G401 (cell line): ENCODE results near the gene SIX4. TPM values are rescaled to one million over a fixed set of nuclear protein-coding genes. Genes with fewer than 3 reads are reported as not detected.
A peak's percentile ranks its signal among the peaks of the same experiment; 100 is the strongest.

Experiments used
- DNase-seq: peaks from one replicate; pipeline ENCODE4 v3.0.0-alpha.2; 2015; ENCODE audit warnings: low spot score
- in situ Hi-C: cut with HindIII; loops from 2 replicates; pipeline ENCODE4 v1.10.0; 2016; ENCODE audit warnings: low sequenced_read_pairs, mixed read lengths
- total RNA-seq: library from RNA; depleted of rRNA; stranded (reverse); fragments of >200 nt; shearing (Covaris generic); gene quantifications from 2 replicates; pipeline ENCODE4 v1.2.3, GENCODE V29; 2014

Gene SIX4
- total RNA-seq, 1 experiment from 2014 or later = 22.1 TPM

DNA sequence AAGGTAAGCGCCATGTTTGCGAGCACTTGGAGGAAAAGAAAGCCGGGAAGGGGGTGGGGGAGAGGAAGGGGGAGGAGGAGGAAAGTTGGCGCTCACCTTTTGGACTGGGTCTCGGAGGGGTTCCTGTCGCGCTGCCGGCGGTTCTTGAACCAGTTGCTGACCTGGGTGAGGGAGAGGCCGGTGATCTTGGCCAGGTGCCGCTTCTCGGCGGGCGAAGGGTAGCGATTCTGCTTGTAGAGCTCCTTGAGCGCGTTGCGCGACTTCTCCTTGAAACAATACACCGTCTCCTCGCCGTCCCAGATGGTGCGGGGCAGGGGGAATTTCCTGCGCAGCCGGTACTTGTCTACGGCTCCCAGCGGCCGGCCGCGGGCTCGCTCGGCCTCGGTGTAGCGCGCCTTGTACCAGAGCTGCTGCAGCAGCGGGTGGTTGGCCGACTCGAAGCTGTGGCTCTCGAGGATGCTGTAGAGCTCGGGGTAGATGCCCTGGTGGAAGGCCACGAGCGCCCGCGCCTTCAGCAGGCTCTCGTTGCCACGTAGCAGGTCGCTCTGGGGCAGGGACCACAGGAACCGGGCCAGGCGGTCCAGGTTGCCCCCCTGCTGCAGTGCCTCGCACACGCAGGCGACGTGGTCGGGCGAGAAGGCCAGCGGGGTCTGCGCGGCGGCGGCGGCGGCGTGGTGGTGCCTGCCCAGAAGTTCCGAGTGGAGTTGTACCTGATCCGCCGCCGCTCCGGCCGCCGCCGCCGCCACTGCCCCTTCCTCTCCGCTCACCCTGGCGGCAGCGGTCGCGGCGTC, 840 bp downstream of the SIX4 start:
- peak; percentile 58 for DNase-seq
- in situ Hi-C loops = no loop called here

DNA sequence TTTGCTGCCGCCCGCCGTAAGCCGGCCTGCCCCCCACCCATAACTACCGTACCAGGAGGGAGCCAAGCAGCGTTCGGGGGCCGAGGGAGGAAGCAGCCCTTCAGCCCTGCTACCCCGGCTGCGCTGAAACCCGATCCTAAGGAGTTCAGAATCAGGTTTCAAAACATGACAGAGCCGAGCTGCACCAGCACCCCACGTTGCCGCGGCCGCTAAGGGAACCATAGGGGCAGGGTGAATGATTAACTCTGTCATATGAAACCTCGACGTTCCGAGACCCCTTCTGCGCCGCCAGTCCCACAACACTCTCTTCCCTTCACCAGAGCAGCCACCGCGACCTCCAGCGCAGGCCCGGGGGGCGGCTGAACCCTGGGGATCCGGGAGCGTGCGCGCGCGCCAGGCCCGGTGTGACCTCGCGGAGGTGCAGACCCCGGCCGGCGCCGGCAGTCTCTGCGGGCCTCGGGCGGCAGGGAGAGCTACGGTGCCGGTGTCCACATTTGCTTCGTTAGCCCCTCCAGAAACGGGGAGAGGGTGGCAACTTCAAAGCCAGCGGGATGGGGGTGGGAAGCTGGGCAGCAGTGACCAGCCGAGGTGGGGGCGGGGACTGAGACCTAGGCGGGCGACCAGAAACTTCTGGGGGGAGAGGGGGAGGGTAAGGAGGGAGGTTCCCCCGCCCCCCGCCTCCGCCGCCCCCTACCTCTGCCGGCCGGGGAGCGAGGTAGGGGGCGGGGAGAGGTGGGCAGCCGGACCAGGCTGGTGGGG, 1.6 kb downstream of the SIX4 start:
- DNase-seq = peak; percentile 24
- in situ Hi-C loops = no loop called here

DNA sequence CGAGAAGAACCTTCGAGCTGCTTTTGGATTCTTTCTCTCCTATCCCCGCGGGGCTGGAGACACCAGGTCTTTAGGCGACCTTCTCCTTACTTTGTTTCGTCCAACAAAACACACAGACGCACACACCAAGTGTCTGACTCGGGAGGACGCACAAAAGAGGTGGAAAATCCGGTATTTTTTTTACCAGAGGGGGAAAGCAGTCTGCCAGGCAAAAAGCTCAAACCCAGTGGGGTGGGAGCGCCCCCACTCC, 2.1 kb downstream of the SIX4 start:
- no peak for DNase-seq
- in situ Hi-C loops = no loop called here

DNA sequence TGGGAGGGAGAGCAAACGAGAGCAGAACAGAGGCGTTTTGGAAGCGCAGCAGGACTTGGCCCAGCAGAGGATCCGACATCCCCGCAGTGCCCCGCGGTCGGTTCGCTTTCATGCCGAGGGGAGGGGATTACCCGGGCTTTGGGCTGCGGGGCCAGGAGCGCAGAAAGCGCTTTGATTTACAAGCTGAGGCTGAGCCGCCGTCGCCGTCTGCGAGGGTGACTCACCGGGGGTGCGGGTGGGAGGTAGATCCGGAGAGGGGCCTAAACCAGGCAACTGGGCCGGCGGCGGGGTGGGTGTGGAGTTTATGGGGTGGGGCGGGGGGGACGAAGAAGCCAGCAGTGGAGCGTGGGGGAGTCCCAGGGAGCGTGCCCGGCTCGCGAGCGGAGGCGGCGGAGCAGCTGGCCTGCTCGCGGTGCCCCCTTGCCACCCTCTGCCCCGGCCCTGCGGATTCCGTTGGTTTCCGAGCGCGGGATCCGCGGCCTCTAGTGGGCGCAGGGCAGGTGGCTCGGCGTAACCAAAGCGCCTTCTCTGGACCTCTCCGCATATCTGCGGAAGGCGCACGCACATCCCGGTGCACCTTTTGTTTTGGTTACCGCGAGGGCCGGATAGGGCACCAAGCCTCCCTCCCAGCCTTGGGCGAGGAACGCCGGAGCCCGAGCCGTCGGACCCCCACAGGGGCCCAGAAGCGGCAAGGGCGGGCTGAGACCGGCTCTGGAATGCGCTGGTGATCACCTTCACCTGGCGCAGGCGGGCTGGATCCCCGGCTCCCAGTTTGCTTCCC, 2.6 kb downstream of the SIX4 start:
- peak; percentile 58 for DNase-seq
- in situ Hi-C loops = no loop called here

DNA sequence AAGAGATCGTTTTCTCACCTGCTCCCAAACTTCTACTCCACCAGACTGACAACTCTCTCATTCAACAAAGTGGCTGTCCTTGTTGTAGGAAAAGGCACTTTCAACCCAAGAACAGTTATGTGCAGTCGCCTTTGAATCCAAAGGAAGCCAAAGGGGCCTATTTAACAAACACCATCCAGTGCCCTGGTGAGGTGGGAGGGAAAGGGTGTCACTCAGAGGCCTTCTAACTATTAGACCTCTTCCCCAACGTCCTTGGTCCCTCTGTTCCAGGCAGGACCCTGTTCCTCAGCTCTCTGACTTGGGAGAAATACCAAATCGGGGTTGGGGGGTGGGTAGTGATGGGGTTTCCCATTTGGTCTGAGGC, 3.2 kb downstream of the SIX4 start:
- peak; percentile 19 for DNase-seq
- in situ Hi-C loops = no loop called here

DNA sequence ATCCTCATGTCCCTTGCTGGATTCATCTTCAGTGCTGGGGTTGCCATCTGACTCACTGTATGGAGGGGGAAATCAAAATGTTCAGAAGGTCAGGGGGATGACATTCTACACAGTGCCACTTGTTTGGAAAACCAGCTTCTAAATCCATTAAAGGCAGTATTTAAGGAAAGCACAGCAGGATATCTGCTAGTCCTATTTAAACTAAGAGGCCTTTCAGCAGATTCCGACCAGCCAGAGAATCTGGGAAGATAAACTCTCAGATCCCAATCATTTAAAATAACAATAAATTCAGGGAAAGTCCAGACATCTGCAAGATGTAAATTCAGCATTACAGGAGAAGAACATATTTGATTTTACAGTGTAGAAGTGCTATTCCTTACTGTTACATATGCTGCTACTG, 3.8 kb downstream of the SIX4 start:
- no peak for DNase-seq
- in situ Hi-C loops = no loop called here

DNA sequence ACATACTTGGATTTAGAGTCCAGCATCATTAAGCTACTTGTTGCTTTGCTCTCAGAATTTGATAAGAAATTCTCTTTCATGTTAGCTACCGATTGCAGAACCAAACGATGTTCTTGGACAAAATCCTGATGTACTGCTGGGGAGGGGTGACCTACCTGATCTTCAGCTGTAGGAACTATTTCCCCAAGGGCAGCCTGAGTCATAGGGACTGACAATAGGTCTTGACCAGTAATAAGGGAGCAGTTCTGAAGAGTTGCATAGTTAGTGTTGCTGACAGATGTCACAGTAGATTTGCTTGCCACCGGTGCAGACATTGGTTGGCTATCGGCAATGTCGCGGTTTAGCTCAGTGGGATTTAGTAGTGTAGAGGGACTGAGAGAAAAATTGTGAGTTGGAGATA, 10.6 kb downstream of the SIX4 start:
- in situ Hi-C loops = no loop called here
- no peak for DNase-seq

DNA sequence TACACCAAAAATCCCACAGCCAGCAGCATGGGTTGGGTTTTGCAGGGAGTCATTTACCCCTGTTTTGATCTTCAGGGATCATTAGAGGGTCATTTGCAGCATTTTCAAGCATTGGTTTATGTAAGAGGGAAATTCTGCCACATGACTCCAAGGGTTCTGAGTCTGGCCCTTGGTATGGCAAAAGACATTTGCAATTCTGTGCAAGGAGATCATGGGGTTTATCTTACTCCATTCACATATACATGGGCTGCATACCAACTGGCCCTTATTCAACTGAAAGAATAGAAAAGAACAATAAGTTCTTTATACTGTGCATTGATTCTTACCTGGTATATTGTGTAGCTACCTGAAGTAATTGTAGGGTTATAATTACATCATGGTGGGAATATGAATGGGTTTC, 13.7 kb downstream of the SIX4 start:
- in situ Hi-C loops = no loop called here
- DNase-seq = no peak

DNA sequence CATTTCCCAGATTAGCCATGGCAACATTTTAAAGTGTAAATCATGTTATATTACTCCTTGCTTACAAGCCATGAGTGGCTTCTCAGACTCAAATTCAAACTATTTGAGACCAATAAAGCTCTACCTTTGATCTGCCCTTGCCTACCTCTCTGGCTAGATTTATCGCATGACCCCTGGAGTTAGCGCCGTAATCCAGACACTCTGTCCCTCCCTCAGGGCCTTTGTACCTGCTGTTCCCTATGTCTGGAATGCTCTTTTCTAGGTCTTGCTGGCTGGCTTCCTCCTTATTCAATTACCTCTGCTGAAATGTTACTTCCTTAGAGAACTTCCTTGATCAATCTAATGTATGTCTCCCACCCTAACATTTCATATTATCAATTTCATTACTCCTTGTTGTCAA, 16.3 kb downstream of the SIX4 start:
- in situ Hi-C loops = no loop called here

DNA sequence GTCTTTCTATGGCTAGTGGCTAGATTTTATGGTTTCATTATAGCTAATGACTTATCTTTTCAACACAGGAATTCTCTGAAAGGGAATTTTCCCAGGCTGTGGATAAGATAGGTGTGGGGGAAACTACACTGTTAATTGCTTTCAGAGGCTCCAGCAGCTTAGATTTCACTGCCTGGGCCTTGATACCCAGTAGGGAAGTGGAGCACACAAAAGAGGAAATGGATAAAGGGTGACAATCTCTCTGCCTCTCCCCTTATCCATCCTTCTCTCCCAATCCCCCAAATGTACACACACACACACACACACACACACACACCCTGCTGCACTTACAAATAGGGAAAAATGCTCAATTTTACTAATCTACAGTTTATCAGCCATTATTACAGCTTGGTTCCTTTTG, 19.1 kb downstream of the SIX4 start:
- in situ Hi-C loops = no loop called here
- no peak for DNase-seq

More for the DNA sequence above, 16.3 kb downstream of the SIX4 start:
- DNase-seq = no peak

DNA sequence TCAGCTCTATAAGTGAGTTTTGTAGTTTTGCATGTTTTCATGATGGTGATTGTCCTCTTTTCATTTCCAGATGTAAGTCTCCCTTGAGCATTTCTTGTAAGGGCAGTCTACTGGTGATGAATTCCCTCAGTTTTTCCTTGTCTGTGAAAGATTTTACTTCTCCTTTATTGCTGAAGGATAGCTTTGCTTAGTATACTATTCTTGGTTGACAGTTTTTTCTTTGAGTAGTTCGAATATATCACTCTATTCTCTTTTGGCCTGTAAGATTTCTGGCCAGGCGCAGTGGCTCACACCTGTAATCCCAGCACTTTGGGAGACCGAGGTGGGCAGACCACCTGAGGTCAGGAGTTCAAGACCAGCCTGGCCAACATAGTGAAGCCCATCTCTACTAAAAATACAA, 23.6 kb downstream of the SIX4 start:
- DNase-seq = no peak
- in situ Hi-C loops = no loop called here

DNA sequence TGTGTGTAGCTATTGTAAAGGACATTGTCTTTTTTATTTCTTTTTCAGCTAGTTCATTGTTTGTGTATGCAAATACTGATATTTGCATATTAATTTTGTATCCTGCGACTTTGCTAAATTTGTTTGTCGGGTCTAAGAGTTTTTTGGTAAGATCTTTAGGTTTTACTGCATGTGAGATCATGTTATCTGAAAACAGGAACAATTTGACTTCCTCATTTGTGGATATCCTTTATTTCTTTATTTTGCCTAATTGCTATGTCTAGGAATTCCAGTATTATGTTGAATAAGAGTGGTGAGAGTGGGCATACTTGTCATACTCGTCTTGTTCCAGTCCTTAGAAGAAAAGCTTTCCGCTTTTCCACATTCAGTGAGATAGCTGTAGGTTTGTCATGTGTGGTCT, 28.8 kb downstream of the SIX4 start:
- in situ Hi-C loops = no loop called here
- no peak for DNase-seq

DNA sequence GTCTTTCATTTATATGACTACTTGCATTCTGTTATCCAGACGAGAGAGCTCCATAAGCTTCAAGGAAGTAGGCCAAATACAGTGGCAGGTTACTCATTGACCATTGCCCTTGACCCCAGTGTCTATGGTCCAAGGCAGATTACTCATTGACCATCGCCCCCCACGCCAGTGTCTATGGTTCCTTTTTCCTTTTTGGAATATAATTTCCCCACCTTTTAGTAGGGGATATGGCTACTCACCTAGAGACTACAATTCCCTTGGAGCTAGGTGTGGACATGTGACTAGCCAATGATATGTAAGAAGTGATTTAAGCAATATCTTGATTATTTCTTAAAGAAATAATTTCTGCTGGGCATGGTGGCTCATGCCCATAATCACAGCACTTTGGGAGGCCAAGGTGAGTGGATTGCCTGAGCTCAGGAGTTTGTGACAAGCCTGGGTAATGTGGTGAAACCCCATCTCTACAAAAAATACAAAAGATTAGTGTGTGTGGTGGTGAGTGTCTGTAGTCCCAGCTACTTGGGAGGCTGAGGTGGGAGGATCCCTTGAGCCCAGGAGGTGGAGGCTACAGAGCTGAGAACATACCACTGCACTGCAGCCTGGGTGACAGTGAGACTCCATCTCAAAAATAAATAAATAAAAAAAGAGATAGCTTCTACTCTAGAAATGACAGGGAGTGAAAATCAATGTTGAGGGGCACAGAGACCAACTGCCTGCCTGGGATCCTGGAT, 32.6 kb downstream of the SIX4 start:
- DNase-seq = no peak
- in situ Hi-C loops = no loop called here

DNA sequence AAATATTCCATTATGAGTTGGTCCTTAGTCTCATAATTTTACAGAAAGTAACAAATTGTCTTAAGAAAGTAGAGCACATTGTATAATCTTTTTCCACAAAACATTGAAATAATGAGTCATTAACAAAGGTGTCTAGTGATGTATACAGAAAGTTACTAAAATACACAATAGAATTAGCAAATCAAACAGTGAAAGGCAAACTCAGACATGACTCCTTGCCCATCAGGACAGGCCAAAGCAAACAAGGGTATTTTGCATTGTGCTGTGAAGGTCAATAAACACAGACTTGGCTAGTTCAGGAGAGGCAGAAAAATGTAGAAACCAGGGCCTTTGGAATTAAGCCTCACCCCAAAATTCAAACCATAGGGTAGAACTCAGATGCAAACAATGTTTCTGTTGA, 37.3 kb downstream of the SIX4 start:
- in situ Hi-C loops = no loop called here

DNA sequence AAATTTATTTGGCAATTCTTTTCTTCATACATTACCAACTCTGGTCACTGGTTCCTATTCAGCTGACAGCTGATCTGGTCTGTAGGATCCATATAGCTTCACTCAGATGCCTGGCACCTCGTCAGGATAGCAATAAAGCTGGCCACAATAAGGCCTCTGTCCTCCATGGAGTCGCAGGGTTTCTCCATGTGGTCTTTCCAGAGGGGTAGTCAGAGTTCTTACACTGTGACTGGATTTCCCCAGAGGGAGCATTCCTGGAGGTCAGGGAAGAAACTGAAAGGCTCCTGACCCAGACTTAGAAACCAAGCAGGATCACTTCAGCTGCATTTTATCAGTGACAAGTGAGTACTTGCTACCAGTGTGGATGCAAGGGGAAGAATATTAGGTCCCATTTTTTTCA, 39.9 kb downstream of the SIX4 start:
- in situ Hi-C loops = no loop called here
- no peak for DNase-seq

More for the DNA sequence above, 37.3 kb downstream of the SIX4 start:
- DNase-seq = no peak

DNA sequence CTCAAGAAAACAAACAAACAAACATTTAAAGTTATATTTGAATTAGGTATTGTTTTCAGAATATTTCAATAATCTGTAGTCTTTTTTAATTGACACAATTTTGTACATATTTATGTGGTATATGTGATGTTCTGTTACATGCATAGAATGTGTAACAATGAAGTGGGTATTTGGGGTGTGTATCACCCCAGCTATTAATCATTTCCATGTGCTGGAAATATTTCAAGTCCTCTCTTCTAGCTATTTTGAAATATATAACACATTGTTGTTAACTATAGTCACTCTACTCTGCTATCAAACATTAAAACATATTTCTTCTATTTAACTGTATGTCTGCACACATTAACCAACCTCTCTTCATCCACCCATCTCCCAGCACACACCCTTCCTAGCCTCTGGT, 42.9 kb downstream of the SIX4 start:
- in situ Hi-C loops = no loop called here
- DNase-seq = no peak

DNA sequence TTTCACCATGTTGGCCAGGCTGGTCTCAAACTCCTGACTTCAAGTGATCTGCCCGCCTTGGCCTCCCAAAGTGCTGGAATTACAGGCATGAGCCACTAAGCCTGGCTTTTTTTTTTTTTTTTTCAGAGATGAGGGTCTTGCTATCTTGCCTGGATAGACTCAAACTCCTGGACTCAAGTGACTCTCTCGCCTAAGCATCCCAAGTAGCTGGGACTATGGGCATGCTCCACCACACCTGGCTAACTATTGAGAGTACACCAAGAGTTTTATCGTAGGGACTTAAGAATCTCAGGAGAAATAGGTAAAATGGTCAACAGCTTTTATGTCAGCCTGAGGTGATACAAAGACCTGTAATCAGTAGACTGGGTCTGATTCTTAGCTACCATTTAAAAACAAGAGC, 43.6 kb downstream of the SIX4 start:
- in situ Hi-C loops = no loop called here
- DNase-seq = no peak

DNA sequence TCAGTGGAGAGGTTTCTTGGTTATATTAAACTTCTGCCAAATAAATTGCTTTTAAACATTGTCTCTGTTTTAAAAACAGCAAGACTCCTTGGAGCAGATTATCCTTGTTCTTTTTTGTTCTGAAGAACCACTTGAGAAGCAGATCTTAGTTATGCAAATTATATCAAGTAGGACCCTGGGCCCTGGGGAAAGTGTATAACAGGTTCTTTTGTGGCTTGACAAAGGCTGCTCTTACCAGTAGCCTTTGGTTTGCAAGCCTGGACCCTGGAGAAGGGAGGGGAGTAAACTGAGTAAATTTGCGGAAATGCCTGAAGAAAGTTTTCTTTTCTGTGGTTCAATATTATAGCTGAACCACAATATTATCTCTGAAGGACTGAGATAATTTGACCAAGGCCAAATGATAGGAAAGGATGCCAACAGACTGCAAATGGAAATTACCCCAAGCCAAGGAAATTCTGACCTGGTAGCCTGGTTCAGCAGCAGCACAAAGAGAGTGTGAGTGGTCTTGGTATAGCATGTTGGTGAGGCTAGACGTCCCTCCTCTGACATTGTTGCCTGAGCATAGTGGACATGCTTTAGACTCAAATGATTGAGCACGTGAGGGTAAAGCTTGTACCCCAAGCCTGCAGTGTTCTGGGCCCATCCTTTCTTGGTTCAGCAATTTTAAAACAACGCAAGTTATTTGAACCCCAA, 44.4 kb downstream of the SIX4 start:
- in situ Hi-C loops = no loop called here
- DNase-seq = no peak

DNA sequence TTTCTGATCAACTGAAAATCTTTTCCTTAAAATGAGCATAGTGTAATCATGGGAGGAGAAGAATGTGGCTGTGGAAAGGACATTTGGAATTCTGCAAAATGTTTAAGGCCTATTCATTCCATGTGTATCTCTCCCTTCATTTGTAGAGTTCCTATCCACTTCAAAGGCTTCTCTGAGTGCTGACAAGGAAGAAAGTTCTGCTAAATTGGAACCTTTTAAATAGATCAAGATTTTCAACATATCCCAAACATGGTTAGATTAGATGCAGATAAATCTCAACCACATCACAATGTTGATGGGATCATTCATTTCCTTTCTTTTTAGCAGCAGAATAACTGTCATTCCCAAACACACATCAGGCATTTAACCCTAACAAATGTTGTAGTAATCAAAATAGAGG, 46.5 kb downstream of the SIX4 start:
- in situ Hi-C loops = no loop called here

More for the DNA sequence above, 46.5 kb downstream of the SIX4 start:
- no peak for DNase-seq
